Keratinocyte (primary cell): ENCODE data around the gene SH3RF1. TPM values are rescaled to one million over a fixed set of nuclear protein-coding genes. Genes with fewer than 3 reads are reported as not detected.

Experiments used
- DNase-seq: peaks from one replicate; pipeline ENCODE4 v3.0.0-alpha.2; 2011; ENCODE audit warnings: low read depth, missing footprints, low spot score
- FAIRE-seq: peaks from 2 replicates; lab custom pipeline; 2011; peaks lifted over from hg19 to GRCh38; lab: Jason Lieb, UNC
- H2AFZ ChIP-seq: 2 replicates; pipeline ENCODE4 v1.6.0; 2012; ENCODE audit warnings: low read length, control low read depth, inconsistent platforms; ENCODE audit not compliant: control insufficient read depth
- H3K27ac ChIP-seq: 2 replicates; pipeline ENCODE4 v1.5.1; 2011; ENCODE audit warnings: low read length; ENCODE audit not compliant: control insufficient read depth, insufficient read depth
- H3K27me3 ChIP-seq: 3 replicates; pipeline ENCODE4 v1.6.0; 2011; ENCODE audit warnings: low read length; ENCODE audit not compliant: control insufficient read depth, insufficient read depth; ENCODE audit errors: extremely low read depth
- H3K36me3 ChIP-seq, 2 experiments: 2 replicates in 1 of 2; 3 replicates in 1 of 2; pipeline ENCODE4 v1.5.1; 2011; ENCODE audit warnings: low read length in 2 of 2, mild to moderate bottlenecking in 1 of 2; ENCODE audit not compliant: control insufficient read depth in 2 of 2, insufficient read depth in 2 of 2; ENCODE audit errors: extremely low read depth in 1 of 2
- H3K4me1 ChIP-seq: 3 replicates; pipeline ENCODE4 v1.5.1; 2011; ENCODE audit warnings: low read length; ENCODE audit not compliant: control insufficient read depth, insufficient read depth; ENCODE audit errors: extremely low read depth
- H3K4me2 ChIP-seq: 3 replicates; pipeline ENCODE4 v1.6.0; 2011; ENCODE audit warnings: low read depth, low read length; ENCODE audit not compliant: control insufficient read depth, insufficient read depth; ENCODE audit errors: extremely low read depth
- H3K4me3 ChIP-seq, 3 experiments: fragments of 200-600 bp in 1 of 3; sonication (generic) in 1 of 3; 2 replicates in 2 of 3; 3 replicates in 1 of 3; pipeline ENCODE4 v1.5.1; 2011 to 2016; ENCODE audit warnings: low read length in 3 of 3, mild to moderate bottlenecking in 3 of 3, control low read depth in 2 of 3, inconsistent platforms in 1 of 3, low read depth in 1 of 3, mixed read lengths in 1 of 3, mixed run types in 1 of 3, moderate library complexity in 1 of 3; ENCODE audit not compliant: control insufficient read depth in 2 of 3, insufficient read depth in 2 of 3; ENCODE audit errors: extremely low read depth in 1 of 3
- H3K79me2 ChIP-seq: 2 replicates; pipeline ENCODE4 v1.6.0; 2012; ENCODE audit warnings: low read length; ENCODE audit not compliant: control insufficient read depth, insufficient read depth
- H3K9ac ChIP-seq: 3 replicates; pipeline ENCODE4 v1.6.0; 2011; ENCODE audit warnings: low read length; ENCODE audit not compliant: control insufficient read depth, insufficient read depth; ENCODE audit errors: extremely low read depth
- H3K9me1 ChIP-seq: 3 replicates; pipeline ENCODE4 v1.6.0; 2011; ENCODE audit warnings: low read length; ENCODE audit not compliant: control insufficient read depth, insufficient read depth; ENCODE audit errors: extremely low read depth
- H3K9me3 ChIP-seq: 2 replicates; pipeline ENCODE4 v1.5.1; 2012; ENCODE audit warnings: low read depth, low read length; ENCODE audit not compliant: control insufficient read depth
- H4K20me1 ChIP-seq: 3 replicates; pipeline ENCODE4 v1.6.0; 2011; ENCODE audit warnings: low read length; ENCODE audit not compliant: control insufficient read depth, insufficient read depth; ENCODE audit errors: extremely low read depth
- CTCF ChIP-seq, 3 experiments: IDR thresholded peaks in 1 of 3; conservative IDR thresholded peaks in 1 of 3; optimal IDR thresholded peaks in 1 of 3; 2 replicates in 2 of 3; 3 replicates in 1 of 3; pipeline versions ENCODE3 to v1.5.1; 2011; ENCODE audit warnings: low read length in 3 of 3, mild to moderate bottlenecking in 3 of 3, moderate library complexity in 2 of 3, control low read depth in 1 of 3, inconsistent platforms in 1 of 3; ENCODE audit not compliant: insufficient read depth in 2 of 3; ENCODE audit errors: extremely low read depth in 1 of 3
- EZH2 ChIP-seq: IDR thresholded peaks from one replicate; pipeline ENCODE4 v1.6.1; 2012; ENCODE audit warnings: inconsistent platforms, mild to moderate bottlenecking, low read length, moderate library complexity
- dilution Hi-C: fragments of 300-500 bp; cut with MboI; formaldehyde crosslinking; loops from one replicate; pipeline ENCODE4 v1.7.0; 2020; ENCODE audit warnings: low sequenced_read_pairs; ENCODE audit not compliant: extremely low pct_ligation_motif_present
- polyA plus RNA-seq, 5 experiments: library from polyadenylated mRNA; depleted of rRNA in 3 of 5; stranded (reverse) in 3 of 5; stranded (forward) in 1 of 5; unstranded in 1 of 5; fragments of >200 nt; gene quantifications; 1 replicate in 1 of 5; 2 replicates in 3 of 5; 3 replicates in 1 of 5; pipeline versions ENCODE4 v1.2.1 to v1.2.3, GENCODE V29; 2011 to 2012; ENCODE audit warnings: missing spikeins in 2 of 5, low read depth in 1 of 5, low replicate concordance in 1 of 5

SH3RF1 gene
- polyA plus RNA-seq, 1 donor (not counting 4 experiments of a cell fraction or from before 2014, with no cell fraction given) = 9.5 TPM

GRCh38 chr4:169239221-169239905 is 31.4 kb downstream of the SH3RF1 start:
- Histone ChIP-seq H3K79me2 (peaks cover 89% of the 10 kb centered on the region), H3K9ac (no peak overlapping the region), H4K20me1 (no peaks in the 10 kb centered on the region), H3K9me3 (no peaks in the 10 kb centered on the region), H3K27me3 (no peaks in the 10 kb centered on the region), H3K4me1 (peaks cover 38% of the 10 kb centered on the region), H3K4me3 (no peak overlapping the region), H3K27ac (no peak overlapping the region), H2AFZ (no peak overlapping the region), H3K4me2 (no peak overlapping the region), H3K36me3 (peaks cover 0 to 3% of the 10 kb centered on the region in 2 experiments), H3K9me1 (no peaks in the 10 kb centered on the region)
- no peak for FAIRE-seq
- dilution Hi-C loops = no loop called here
- no peak for DNase-seq
- TF ChIP-seq CTCF (optimal IDR thresholded peaks at IDR 0.05 in 1 of 3, IDR thresholded peaks at IDR 0.05 in 1 of 3, conservative IDR thresholded peaks at IDR 0.05 in 1 of 3; ENCODE audit: extremely low read depth in 1 of 3, insufficient read depth in 2 of 3, low read length in 3 of 3) (no peak), EZH2 (no peak)

- TF ChIP-seq CTCF (optimal IDR thresholded peaks at IDR 0.05 in 1 of 3, IDR thresholded peaks at IDR 0.05 in 1 of 3, conservative IDR thresholded peaks at IDR 0.05 in 1 of 3; ENCODE audit: extremely low read depth in 1 of 3, insufficient read depth in 2 of 3, low read length in 3 of 3) (no peak), EZH2 (no peak)
- no peak overlapping the region for H2AFZ ChIP-seq
- dilution Hi-C loops = no loop called here
- DNase-seq (no peak), FAIRE-seq (peak; percentile 93)
- H3K4me3 ChIP-seq = no peak overlapping the region
- no peaks in the 10 kb centered on the region for H3K27me3 ChIP-seq
- H3K9me1 ChIP-seq = no peaks in the 10 kb centered on the region
- peaks cover 39% of the 10 kb centered on the region for H3K4me1 ChIP-seq
- no peak overlapping the region for H3K4me2 ChIP-seq
- no peak overlapping the region for H3K9ac ChIP-seq
- peaks cover 0 to 3% of the 10 kb centered on the region in 2 experiments for H3K36me3 ChIP-seq
- H4K20me1 ChIP-seq = no peaks in the 10 kb centered on the region
- H3K9me3 ChIP-seq = no peaks in the 10 kb centered on the region
- H3K27ac ChIP-seq = no peak overlapping the region
- peaks cover 88% of the 10 kb centered on the region for H3K79me2 ChIP-seq
Observed at GRCh38 chr4:169238445-169238844, 32.3 kb downstream of the SH3RF1 start.
